GM21529 (cell line): ENCODE measurements around the gene IL31RA.
"Not testable (repeated sequence)": the region's sequence is repeated elsewhere in the genome, so short reads cannot be mapped to it uniquely, and the experiment has no call there.

Experiments
- ATAC-seq: cut with Tn5 transposase; IDR thresholded peaks from one replicate; pipeline ENCODE4 v1.9.1; 2021; ENCODE audit not compliant: unreplicated experiment

The IL31RA gene

GRCh38 chr5:55923865-55924500 lies 72.8 kb downstream of the IL31RA start:
- no peak for ATAC-seq

- no peak for ATAC-seq
Observed at GRCh38 chr5:55924744-55925143, 73.6 kb downstream of the IL31RA start.

DNA sequence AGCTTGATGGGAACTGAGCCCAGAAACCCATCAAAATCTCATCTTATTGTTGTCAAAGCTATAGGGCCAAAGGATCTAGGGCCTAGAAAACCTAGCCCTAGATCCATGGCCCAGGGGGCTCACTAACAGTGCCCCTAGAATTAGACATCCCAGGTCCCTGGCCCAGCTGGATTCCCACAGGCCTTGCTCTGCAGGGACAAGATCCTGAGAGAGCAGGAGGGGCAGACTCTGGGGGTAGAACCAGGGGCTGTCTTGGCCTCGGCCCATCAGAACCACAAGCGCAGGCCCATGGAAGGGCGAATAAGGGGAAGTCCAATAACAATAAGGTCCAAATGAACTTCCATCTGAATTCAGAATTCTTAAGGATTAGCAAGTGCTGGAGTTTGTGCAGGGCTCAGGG lies 74.0 kb downstream of the IL31RA start:
- ATAC-seq: no peak

- ATAC-seq: no peak
Observed at GRCh38 chr5:55925712-55926111, 74.6 kb downstream of the IL31RA start.

GRCh38 chr5:55926476-55926875 lies 75.3 kb downstream of the IL31RA start:
- no peak for ATAC-seq

DNA sequence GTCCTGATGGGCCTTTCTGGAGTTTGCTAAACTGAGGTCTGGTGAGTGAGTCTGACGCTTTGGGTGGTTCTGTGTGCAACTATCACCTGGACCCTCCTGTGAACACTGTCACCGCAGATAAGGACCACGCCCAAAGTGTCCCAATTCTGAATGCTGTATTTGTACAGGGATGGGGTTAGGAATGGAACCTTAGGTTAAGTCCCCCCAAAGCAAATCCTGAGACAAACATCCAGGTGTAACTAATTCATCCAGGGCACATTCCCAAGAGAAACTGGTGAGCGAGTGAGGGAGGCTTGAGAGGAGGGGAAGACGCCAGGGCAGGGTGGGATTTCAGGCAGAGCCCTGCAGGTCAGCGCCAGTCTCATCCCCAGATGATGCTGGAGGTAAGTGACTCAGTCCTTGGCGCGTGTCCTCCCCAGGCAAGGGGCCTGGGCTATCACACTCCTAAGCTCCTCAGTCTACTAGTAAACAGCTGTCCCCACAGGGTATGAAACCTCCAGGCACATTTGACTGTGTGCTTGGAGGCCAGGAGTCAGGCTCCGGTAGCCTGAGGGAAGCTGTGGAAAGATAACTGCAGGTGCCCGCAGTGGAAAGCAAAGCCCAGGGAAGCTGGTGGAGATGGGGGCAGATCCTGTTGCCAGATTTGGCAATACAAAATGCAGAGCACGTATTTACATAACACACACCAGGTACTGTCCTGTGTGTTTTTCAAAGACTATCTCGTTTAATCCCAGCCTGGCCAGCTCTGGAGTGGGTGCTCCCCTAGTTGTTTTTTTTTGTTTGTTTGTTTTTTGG lies 76.9 kb downstream of the IL31RA start:
- no peak for ATAC-seq

DNA sequence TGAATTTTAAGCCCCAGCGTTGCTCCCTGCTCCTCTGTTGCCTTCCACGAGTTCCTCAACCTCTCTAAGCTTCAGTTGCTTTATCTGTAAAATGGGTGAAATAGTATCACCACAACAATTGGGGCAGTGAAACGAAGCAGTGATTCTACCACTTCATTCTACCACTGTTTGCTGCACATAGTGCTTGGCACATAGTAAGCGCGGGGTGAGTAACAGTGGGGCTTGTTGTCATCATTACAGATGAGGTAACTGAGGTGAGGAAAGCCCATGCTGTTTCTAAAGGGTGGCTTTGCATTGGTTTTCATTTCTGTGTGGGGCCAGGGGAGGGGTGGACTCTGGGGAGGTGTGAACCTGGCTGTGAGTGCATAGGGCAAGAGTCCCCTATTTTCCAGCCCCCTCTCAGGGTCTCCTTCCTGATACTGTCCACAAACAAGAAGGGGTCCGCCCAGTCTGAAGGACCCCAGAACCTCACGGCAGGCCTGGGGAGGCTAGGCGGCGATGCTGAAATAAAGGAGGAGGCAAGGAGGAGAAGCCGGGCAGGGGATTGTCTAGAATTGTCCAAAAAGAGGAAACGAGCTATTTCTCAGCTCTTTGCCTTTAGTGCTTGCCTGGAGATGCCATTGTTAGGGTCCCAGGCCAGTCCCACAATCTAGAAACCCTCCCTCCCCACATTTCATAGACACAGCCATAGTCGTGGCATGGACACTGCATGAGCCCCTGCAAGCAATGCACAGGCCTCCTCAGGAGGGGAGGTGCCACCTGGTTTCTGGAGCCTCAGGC lies 78.1 kb downstream of the IL31RA start:
- ATAC-seq: no peak

DNA sequence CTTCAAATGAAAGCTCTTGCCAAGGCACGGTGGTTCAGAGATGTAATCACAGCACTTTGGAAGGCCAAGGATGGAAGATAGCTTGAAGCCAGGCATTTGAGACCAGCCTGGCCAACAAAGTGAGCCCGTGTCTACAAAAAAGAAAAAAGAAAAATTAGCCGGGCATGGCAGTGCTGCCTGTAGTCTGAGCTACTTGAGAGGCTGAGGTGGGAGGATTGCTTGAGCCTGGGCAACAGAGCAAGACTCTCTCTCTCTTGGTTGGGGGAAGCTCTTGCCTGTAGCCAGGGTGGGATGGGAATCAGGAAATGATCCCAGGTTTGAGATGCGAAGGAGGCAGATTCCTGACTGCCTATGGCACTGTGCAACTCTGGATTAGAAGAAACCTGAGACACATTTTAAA lies 81.5 kb downstream of the IL31RA start:
- no peak for ATAC-seq

GRCh38 chr5:55933377-55934114 lies 82.4 kb downstream of the IL31RA start:
- no peak for ATAC-seq

GRCh38 chr5:55934115-55934613 lies 83.0 kb downstream of the IL31RA start:
- ATAC-seq: no peak

DNA sequence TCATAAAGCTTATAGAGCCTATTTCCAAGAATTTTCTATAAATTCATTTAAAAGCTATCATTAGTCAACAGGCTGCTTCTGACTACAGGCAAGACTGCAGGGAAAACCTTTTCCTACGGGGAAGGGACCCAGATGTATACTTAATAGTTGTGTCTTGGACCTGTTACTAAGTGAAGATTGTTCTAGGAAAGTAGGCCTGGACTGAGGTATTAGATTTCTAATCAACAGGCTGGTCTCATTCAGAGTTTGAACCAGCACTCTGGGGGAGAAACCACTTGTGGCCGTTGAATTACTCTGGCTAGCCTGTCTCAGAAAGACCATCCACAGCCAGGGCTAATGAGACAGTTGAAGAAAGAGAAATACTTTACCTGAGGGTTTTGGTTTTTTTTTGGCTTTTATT lies 83.6 kb downstream of the IL31RA start:
- no peak for ATAC-seq

- no peak for ATAC-seq
Observed at GRCh38 chr5:55935371-55935770, 84.2 kb downstream of the IL31RA start.

DNA sequence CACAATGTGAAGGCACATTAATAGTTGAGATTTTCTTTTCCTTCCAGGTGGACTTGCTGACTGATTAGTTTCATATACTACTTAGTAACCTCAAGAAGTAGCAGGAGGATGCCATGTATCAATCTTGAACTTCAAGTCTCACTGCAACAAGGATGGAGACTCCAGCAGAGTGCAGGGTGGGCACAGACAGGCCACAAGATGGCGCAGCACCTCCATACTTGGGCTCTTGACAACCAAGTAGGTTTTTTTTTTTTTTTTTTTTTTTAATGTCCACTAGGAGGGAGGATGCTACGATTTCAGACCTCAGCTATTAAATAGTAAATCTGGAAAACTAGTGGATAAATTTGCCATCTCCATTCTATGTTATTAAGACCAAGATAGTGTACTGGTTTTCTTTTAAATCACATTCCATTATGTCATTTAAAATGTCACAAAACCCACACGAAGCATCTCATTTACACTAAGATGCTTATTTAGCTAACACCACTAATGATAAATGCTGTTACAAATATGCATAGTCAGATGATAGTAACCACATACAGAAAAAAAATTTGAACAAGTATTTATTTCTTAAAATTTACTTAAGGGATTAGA lies 85.0 kb downstream of the IL31RA start:
- ATAC-seq: peak; percentile 73

GRCh38 chr5:55937598-55937997 lies 86.4 kb downstream of the IL31RA start:
- ATAC-seq: not testable (repeated sequence)

DNA sequence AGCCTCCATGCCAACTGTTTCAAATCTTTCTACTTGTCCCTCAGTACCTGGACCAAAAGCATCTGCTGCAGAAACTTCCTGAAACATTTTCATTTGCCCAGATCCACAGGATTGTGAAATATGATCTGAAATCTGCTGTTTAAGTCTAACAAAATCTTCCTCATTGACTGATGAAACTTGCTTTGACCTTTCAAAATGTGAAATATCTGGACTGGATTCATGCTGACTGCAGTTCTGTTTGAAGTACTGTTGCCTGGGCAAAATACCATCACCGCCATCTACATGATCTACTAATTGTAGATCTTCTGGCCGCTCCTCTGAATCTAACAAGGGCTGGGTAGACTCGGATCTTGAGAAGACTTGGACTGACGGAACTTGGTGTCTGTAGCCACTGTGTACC lies 90.0 kb downstream of the IL31RA start:
- not testable (repeated sequence) for ATAC-seq

DNA sequence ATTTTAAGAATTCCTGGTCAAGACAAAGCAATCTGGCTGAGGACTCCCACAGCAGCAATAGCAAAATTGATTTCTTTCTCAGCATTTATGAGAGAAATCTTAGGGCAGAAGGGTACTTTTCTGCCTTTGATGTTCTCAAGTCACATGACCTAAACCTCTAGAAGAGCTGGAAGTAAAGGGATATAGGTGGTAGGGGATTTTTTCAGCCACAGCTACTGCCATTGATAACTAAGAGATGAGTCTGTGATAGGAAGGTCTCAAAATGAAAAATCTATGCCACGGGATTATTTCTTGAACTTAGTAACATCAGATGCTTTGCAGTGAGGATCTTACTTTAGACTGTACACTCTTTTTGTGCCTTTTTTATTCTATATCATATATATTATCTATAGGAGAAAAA lies 108.1 kb downstream of the IL31RA start:
- ATAC-seq: no peak

GRCh38 chr5:55960779-55961178 lies 109.6 kb downstream of the IL31RA start:
- ATAC-seq: no peak

DNA sequence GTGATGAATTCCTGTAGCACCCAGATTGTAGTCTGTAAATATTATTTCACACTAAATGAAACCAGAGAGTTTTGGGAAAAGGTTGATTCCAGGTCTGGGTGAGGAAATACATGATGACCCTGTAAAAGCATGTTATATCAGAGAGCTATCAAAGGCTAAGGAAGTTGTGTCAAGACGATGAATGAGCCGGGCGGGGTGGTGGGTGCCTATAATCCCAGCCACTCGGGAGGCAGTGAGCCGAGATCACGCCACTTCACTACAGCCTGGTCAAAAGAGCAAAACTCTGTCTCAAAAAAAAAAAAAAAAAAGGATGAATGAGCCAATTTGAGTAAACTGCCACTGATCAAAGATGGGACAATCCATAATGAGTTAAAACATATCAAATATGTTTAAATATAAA lies 114.4 kb downstream of the IL31RA start:
- ATAC-seq: no peak

DNA sequence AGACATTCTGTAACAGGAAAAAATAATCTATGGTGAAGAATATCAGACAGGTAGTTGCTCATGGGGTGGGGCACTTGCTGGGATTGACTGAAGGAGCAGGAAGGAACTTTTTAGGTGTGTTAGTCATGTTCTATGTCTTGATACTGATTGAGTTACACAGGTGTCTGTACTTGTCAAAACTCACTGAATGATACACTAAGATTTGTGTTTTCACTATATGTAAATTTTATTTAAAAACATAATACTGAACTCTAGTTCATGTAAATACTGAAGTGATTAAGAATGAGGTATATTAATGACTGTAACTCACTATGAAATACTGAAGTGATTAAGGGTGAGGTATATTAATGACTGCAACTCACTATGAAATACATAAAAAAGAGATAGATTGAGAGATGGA lies 115.1 kb downstream of the IL31RA start:
- ATAC-seq: no peak

GRCh38 chr5:55969956-55970355 lies 118.8 kb downstream of the IL31RA start:
- no peak for ATAC-seq
